Mesenchymal stem cell (in vitro differentiated cells and primary cell): ENCODE data around the gene CYB561D1.

Source experiments
- DNase-seq: peaks from one replicate; pipeline ENCODE4 v3.0.0-alpha.2; 2013
- H2AFZ ChIP-seq: one replicate; pipeline ENCODE4 v1.6.1; 2013; ENCODE audit warnings: low read depth, mild to moderate bottlenecking, control low read depth, inconsistent platforms, low read length, moderate library complexity
- H2AK5ac ChIP-seq: 2 replicates; pipeline ENCODE4 v1.6.1; 2013; ENCODE audit warnings: low read length, moderate library complexity, mild to moderate bottlenecking, inconsistent platforms; ENCODE audit not compliant: severe bottlenecking
- H2BK120ac ChIP-seq: one replicate; pipeline ENCODE4 v1.6.1; 2013; ENCODE audit warnings: low read depth, mild to moderate bottlenecking, inconsistent platforms, low read length, moderate library complexity
- H2BK12ac ChIP-seq, 2 experiments: one replicate each; pipeline ENCODE4 v1.6.1; 2013; ENCODE audit warnings: inconsistent platforms in 2 of 2, low read length in 2 of 2, mild to moderate bottlenecking in 2 of 2, moderate library complexity in 2 of 2, control low read depth in 1 of 2
- H2BK15ac ChIP-seq: one replicate; pipeline ENCODE4 v1.6.1; 2013; ENCODE audit warnings: mild to moderate bottlenecking, low read depth, inconsistent platforms; ENCODE audit not compliant: poor library complexity, severe bottlenecking
- H2BK5ac ChIP-seq: 2 replicates; pipeline ENCODE4 v1.6.1; 2013; ENCODE audit warnings: low read depth, mild to moderate bottlenecking, low read length, control low read depth, inconsistent platforms; ENCODE audit not compliant: poor library complexity, severe bottlenecking
- H3K14ac ChIP-seq, 2 experiments: one replicate each; pipeline ENCODE4 v1.6.1; 2013; ENCODE audit warnings: inconsistent platforms in 2 of 2, low read length in 2 of 2, control low read depth in 1 of 2, mild to moderate bottlenecking in 1 of 2, moderate library complexity in 1 of 2
- H3K18ac ChIP-seq, 2 experiments: one replicate each; pipeline ENCODE4 v1.6.1; 2013; ENCODE audit warnings: inconsistent platforms in 2 of 2, low read length in 2 of 2, control low read depth in 1 of 2, low read depth in 1 of 2, mild to moderate bottlenecking in 1 of 2
- H3K23ac ChIP-seq, 2 experiments: one replicate each; pipeline ENCODE4 v1.6.1; 2013; ENCODE audit warnings: inconsistent platforms in 2 of 2, low read length in 2 of 2, mild to moderate bottlenecking in 2 of 2, moderate library complexity in 2 of 2, control low read depth in 1 of 2
- H3K27ac ChIP-seq: 2 replicates; pipeline ENCODE4 v1.5.1; 2013; ENCODE audit warnings: mild to moderate bottlenecking, moderate library complexity, low read length, control low read depth, inconsistent platforms; ENCODE audit not compliant: poor library complexity, severe bottlenecking
- H3K27me3 ChIP-seq, 2 experiments: 2 replicates each; pipeline versions ENCODE4 v1.6.1 to v1.7.0; 2013; ENCODE audit warnings: low read length in 2 of 2, mild to moderate bottlenecking in 2 of 2, moderate library complexity in 2 of 2, control low read depth in 1 of 2, inconsistent platforms in 1 of 2; ENCODE audit not compliant: control insufficient read depth in 1 of 2, insufficient read depth in 1 of 2
- H3K36me3 ChIP-seq, 2 experiments: 2 replicates each; pipeline versions ENCODE4 v1.6.1 to v1.7.0; 2013; ENCODE audit warnings: low read length in 2 of 2, control low read depth in 1 of 2, inconsistent platforms in 1 of 2, low read depth in 1 of 2, mild to moderate bottlenecking in 1 of 2; ENCODE audit not compliant: insufficient read depth in 2 of 2, control insufficient read depth in 1 of 2
- H3K4ac ChIP-seq, 2 experiments: one replicate each; pipeline ENCODE4 v1.6.1; 2013; ENCODE audit warnings: inconsistent platforms in 2 of 2, low read length in 2 of 2, mild to moderate bottlenecking in 2 of 2, moderate library complexity in 2 of 2, control low read depth in 1 of 2, low read depth in 1 of 2
- H3K4me1 ChIP-seq: 2 replicates; pipeline ENCODE4 v1.6.1; 2013; ENCODE audit warnings: low read depth, low read length, control low read depth; ENCODE audit not compliant: control insufficient read depth, insufficient read depth
- H3K4me2 ChIP-seq: 2 replicates; pipeline ENCODE4 v1.6.1; 2013; ENCODE audit warnings: low read length, mild to moderate bottlenecking, inconsistent platforms; ENCODE audit not compliant: poor library complexity, severe bottlenecking
- H3K4me3 ChIP-seq, 2 experiments: 2 replicates each; pipeline versions ENCODE4 v1.5.1 to v1.7.0; 2013; ENCODE audit warnings: low read length in 2 of 2, mild to moderate bottlenecking in 2 of 2, control low read depth in 1 of 2, low read depth in 1 of 2; ENCODE audit not compliant: insufficient read depth in 1 of 2
- H3K79me1 ChIP-seq: replicated peaks from 2 replicates; pipeline ENCODE4 v1.6.1; 2013; ENCODE audit warnings: mild to moderate bottlenecking, control low read depth, low read length, inconsistent platforms; ENCODE audit not compliant: poor library complexity, severe bottlenecking
- H3K9ac ChIP-seq: 2 replicates; pipeline ENCODE4 v1.7.0; 2013; ENCODE audit warnings: mild to moderate bottlenecking, low read length, moderate library complexity
- H3K9me3 ChIP-seq: 2 replicates; pipeline ENCODE4 v1.7.0; 2013; ENCODE audit warnings: mild to moderate bottlenecking, low read length; ENCODE audit not compliant: control insufficient read depth
- H4K8ac ChIP-seq: one replicate; pipeline ENCODE4 v1.6.1; 2013; ENCODE audit warnings: inconsistent platforms, mild to moderate bottlenecking, low read length, moderate library complexity
- H4K91ac ChIP-seq: one replicate; pipeline ENCODE4 v1.6.1; 2013; ENCODE audit warnings: mild to moderate bottlenecking, low read length, inconsistent platforms
- WGBS: methylation state at CpG from one replicate; pipeline ENCODE4 v1.1.7; 2013; ENCODE audit warnings: mixed read lengths; 5-methylcytosine and 5-hydroxymethylcytosine counted together

The CYB561D1 gene

DNA sequence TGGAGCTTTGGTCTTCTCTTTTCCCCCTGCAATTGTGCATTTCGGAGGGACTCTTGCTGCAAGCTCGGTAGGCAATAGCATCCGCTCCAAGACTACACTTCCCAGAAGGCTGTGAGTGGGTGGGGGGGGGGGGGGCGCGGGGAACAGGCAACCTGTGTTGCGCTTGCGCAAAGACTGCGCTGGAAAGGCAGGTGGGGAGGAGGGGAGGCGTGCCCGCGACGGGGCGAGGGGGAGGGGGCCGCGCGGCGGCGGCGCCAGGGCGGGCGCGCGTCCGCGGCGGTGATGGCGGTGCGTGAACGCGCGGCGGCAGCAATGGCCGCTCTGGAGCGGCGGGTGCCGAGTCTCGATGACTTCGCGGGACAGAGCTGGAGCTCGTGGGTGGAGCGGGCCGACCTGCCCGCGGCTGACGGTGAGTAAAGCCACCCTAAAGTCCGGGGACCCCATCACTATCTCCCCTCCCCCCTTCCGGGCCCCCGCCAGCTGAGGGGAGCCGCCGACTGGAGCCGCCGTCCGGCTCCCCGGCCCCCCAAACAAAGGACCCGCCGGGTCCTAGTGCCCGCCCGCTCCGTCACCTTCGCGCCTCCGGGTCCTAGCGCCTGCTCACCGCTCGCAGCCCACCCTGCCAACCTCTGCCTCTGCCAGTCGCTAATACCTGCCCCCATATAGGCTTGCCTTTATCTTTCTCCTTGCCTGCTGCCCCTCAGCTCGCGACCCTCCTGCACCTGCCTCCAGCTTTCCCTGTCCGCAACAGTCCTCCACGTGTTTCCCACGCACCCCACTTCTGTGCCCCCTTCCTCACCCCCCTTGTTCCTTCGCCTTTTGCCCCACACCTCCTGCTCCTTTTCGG is 10.0 kb upstream of the CYB561D1 start, which contains the start of gene ATXN7L2:
Gene ATXN7L2 (plus strand): TSS at position 234 of the 847 bp plus-strand sequence. CDS start 49 bp downstream, at position 283.
- Histone ChIP-seq H2BK5ac (peak within 1 kb of the TSS; percentile 87), H2AFZ (peak within 1 kb of the TSS; percentile 84), H3K9ac (peak within 1 kb of the TSS; percentile 91), H2BK12ac (peak within 1 kb of the TSS in 1 of 2 experiments; percentile 89), H4K8ac (peak within 1 kb of the TSS; percentile 96), H3K4me3 (peak within 1 kb of the TSS; percentile 75 to 89), H2BK120ac (peak within 1 kb of the TSS; percentile 95), H3K27me3 (peaks cover 0 to 41% of the 10 kb centered on the region in 2 experiments), H3K23ac (peak within 1 kb of the TSS in 1 of 2 experiments; percentile 75), H3K14ac (peak within 1 kb of the TSS in 1 of 2 experiments; percentile 98), H3K18ac (peak within 1 kb of the TSS; percentile 88 to 96), H3K4ac (peak within 1 kb of the TSS in 1 of 2 experiments; percentile 86), H4K91ac (peak within 1 kb of the TSS; percentile 90), H3K9me3 (no peaks in the 10 kb centered on the region), H3K27ac (peak within 1 kb of the TSS; percentile 62), H2BK15ac (peak within 1 kb of the TSS; percentile 45), H2AK5ac (no peak within 1 kb of the TSS), H3K79me1 (peaks cover 15% of the 10 kb centered on the region), H3K36me3 (peaks cover 26 to 52% of the 10 kb centered on the region in 2 experiments), H3K4me1 (peaks cover 16% of the 10 kb centered on the region), H3K4me2 (peak within 1 kb of the TSS; percentile 96)
- peak; percentile 88 for DNase-seq
- under 1% methylated on average over 44 of the region's 73 CpGs for WGBS

DNA sequence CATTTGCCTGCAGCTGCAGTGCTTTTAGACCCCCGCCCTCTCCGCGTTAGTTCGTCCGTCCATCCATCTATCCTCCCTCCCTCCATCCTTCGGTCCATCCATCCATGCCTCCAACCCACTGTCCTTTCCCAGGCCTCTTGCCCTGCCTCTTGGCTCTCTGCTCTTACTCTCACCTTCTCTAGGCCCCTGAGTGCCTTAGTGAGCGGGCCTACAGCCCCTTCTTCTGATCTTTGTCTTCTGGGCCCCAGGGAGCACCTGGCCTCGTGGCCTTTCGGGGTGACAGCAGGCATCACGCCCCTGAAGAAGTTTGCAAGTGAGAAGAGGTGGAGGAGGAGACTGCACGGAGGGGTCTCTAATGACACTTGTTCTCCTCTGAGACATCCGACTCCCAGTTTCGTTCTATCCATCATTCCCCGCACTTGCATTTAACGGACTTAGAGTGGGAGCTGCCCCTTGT is 9.3 kb upstream of the CYB561D1 start:
- Histone ChIP-seq H3K14ac (peak overlapping the region in 1 of 2 experiments; percentile 98), H4K8ac (peak overlapping the region; percentile 93), H2BK12ac (peak overlapping the region in 1 of 2 experiments; percentile 89), H2BK15ac (no peak overlapping the region), H3K4me3 (peak overlapping the region; percentile 75 to 89), H3K18ac (peak overlapping the region in 1 of 2 experiments; percentile 96), H3K27me3 (peaks cover 0 to 34% of the 10 kb centered on the region in 2 experiments), H3K79me1 (peaks cover 15% of the 10 kb centered on the region), H3K23ac (peak overlapping the region in 1 of 2 experiments; percentile 54), H3K9ac (peak overlapping the region; percentile 91), H2AK5ac (no peak overlapping the region), H2BK5ac (no peak overlapping the region), H2AFZ (peak overlapping the region; percentile 49), H3K4ac (peak overlapping the region in 1 of 2 experiments; percentile 74), H4K91ac (peak overlapping the region; percentile 2), H3K27ac (no peak overlapping the region), H3K9me3 (no peaks in the 10 kb centered on the region), H3K4me2 (peak overlapping the region; percentile 87), H3K36me3 (peaks cover 32 to 54% of the 10 kb centered on the region in 2 experiments), H3K4me1 (peaks cover 16% of the 10 kb centered on the region), H2BK120ac (no peak overlapping the region)
- WGBS: 10% methylated on average over 13 of the region's 15 CpGs
- no peak for DNase-seq

DNA sequence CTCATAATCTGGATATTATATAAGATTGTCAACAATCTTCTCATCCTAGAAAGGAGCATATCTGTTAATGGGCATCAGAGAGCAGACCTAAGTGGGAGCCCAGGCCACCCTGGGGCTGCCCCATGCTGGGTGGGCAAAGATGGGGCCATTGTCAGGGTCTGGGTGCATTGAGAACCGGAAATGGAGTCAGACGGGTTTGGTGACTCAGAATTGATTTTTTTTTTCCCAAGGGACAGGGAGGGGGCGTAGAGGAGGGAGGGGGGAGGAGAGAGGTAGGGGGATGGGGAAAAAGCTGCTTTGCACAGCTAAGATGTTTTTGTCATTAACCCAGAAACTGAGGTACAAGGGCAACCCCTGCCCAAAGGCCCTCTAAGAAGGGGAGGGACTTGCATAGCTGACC is 8.9 kb upstream of the CYB561D1 start:
- Histone ChIP-seq H3K4me3 (peak overlapping the region in 1 of 2 experiments; percentile 89), H2AFZ (no peak overlapping the region), H2AK5ac (no peak overlapping the region), H2BK120ac (no peak overlapping the region), H3K9ac (peak overlapping the region; percentile 91), H3K9me3 (no peaks in the 10 kb centered on the region), H3K23ac (no peak overlapping the region), H3K27me3 (peaks cover 0 to 30% of the 10 kb centered on the region in 2 experiments), H3K36me3 (peaks cover 37 to 54% of the 10 kb centered on the region in 2 experiments), H2BK5ac (no peak overlapping the region), H3K27ac (no peak overlapping the region), H2BK12ac (no peak overlapping the region), H3K4me2 (peak overlapping the region; percentile 87), H3K18ac (no peak overlapping the region), H4K91ac (no peak overlapping the region), H3K79me1 (peaks cover 15% of the 10 kb centered on the region), H3K4ac (no peak overlapping the region), H3K14ac (no peak overlapping the region), H2BK15ac (no peak overlapping the region), H4K8ac (no peak overlapping the region), H3K4me1 (peaks cover 16% of the 10 kb centered on the region)
- WGBS: 17% methylated on average over 3 of the region's 3 CpGs
- DNase-seq: no peak

DNA sequence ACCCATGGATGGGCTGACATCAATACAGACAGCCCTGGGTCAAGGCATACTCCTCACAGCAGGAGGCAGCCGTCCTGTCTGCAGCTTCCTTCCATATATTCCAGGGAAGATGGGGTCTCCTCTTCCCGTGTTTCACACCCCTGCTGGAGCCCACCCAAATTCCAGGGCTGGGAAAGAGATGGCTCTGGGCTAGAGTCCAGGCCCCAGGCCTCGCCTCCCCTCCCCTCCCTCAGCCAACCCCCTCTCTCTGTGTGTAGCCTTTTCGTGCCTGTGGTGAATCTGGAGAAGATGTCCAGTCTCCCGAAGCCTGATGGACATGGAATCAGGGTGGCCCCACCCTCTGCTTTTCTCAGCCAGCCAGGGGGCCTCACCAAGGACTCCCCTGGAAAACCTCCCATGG is 6.6 kb upstream of the CYB561D1 start:
- Histone ChIP-seq H2BK15ac (no peak overlapping the region), H3K79me1 (peaks cover 15% of the 10 kb centered on the region)
- WGBS: 81% methylated on average over 5 of the region's 5 CpGs

More for the DNA sequence above, 6.6 kb upstream of the CYB561D1 start:
- Histone ChIP-seq H4K91ac (no peak overlapping the region), H3K9ac (no peak overlapping the region), H3K4ac (no peak overlapping the region), H3K4me2 (no peak overlapping the region), H3K18ac (no peak overlapping the region), H3K27ac (no peak overlapping the region), H3K4me3 (no peak overlapping the region), H2BK5ac (no peak overlapping the region), H2AK5ac (no peak overlapping the region), H3K36me3 (peaks cover 56 to 61% of the 10 kb centered on the region in 2 experiments), H3K4me1 (peaks cover 20% of the 10 kb centered on the region), H3K9me3 (no peaks in the 10 kb centered on the region), H3K27me3 (peaks cover 0 to 7% of the 10 kb centered on the region in 2 experiments), H2BK12ac (no peak overlapping the region), H3K14ac (no peak overlapping the region), H2AFZ (no peak overlapping the region), H4K8ac (no peak overlapping the region), H2BK120ac (no peak overlapping the region), H3K23ac (no peak overlapping the region)
- DNase-seq: no peak
